Fibroblast of mammary gland (primary cell): Measurements from ENCODE around the gene SYT6.
A peak's percentile ranks its signal among the peaks of the same experiment; 100 is the strongest.

ENCODE experiments used
- DNase-seq: peaks from one replicate; pipeline ENCODE4 v3.0.0-alpha.2; 2010; ENCODE audit warnings: low read depth
- H3K4me3 ChIP-seq: 2 replicates; pipeline ENCODE4 v1.5.1; 2011; ENCODE audit warnings: low read depth, mild to moderate bottlenecking, low read length, moderate library complexity; ENCODE audit not compliant: control insufficient read depth
- CTCF ChIP-seq: conservative IDR thresholded peaks from 2 replicates; pipeline ENCODE4 v1.5.1; 2011; ENCODE audit warnings: low read depth, low read length, inconsistent platforms; ENCODE audit not compliant: control insufficient read depth, insufficient read depth

The SYT6 gene

GRCh38 chr1:114099268-114099667, 54.4 kb downstream of the SYT6 start:
- no peak overlapping the region for H3K4me3 ChIP-seq
- DNase-seq = no peak
- no peak for TF ChIP-seq CTCF

- no peak for TF ChIP-seq CTCF
- peak; percentile 13 for DNase-seq
- H3K4me3 ChIP-seq = no peak overlapping the region
Measured at GRCh38 chr1:114097109-114097508, 56.6 kb downstream of the SYT6 start.

GRCh38 chr1:114094675-114095074, 59.0 kb downstream of the SYT6 start:
- peak; percentile 10 for DNase-seq
- no peak overlapping the region for H3K4me3 ChIP-seq
- no peak for TF ChIP-seq CTCF

DNA sequence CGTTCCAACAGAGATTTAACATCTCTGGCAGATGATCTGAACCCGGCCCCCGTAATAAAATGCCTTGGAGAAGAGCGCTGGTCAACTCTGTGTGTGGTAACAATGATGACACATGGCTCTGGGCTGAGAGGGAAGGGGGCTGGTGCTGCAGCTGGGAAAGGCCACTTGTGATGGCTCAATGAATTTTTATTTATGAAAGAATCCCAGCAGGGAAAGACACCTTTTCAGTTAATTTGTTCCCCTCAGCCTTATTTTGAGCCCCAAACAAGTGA, 59.4 kb downstream of the SYT6 start:
- peak; percentile 66 for DNase-seq
- TF ChIP-seq CTCF = no peak
- no peak overlapping the region for H3K4me3 ChIP-seq

GRCh38 chr1:114093624-114094362, 59.9 kb downstream of the SYT6 start:
- TF ChIP-seq CTCF = peak; percentile 24
- DNase-seq = peak; percentile 67

GRCh38 chr1:114092186-114093062, 61.2 kb downstream of the SYT6 start:
- no peak for DNase-seq
- no peak overlapping the region for H3K4me3 ChIP-seq
- TF ChIP-seq CTCF = no peak

More at GRCh38 chr1:114093624-114094362, 59.9 kb downstream of the SYT6 start:
- no peak overlapping the region for H3K4me3 ChIP-seq
